Cardiac fibroblast (primary cell): Measurements from ENCODE around the gene KCNK5.

ENCODE experiments used
- DNase-seq, 2 donors: peaks; one replicate each; pipeline versions ENCODE4 v3.0.0 to v3.0.0-alpha.2; 2010; ENCODE audit warnings: low read depth in 2 of 2
- H3K4me3 ChIP-seq, 2 donors: replicated peaks in 1 of 2; 1 replicate in 1 of 2; 2 replicates in 1 of 2; pipeline ENCODE4 v1.5.1; 2011; ENCODE audit warnings: low read depth in 2 of 2, low read length in 2 of 2, mild to moderate bottlenecking in 2 of 2, moderate library complexity in 1 of 2
- CTCF ChIP-seq: IDR thresholded peaks from one replicate; pipeline ENCODE4 v1.5.1; 2011; ENCODE audit warnings: low read depth, mild to moderate bottlenecking, low read length, inconsistent platforms

KCNK5 gene

GRCh38 chr6:39178804-39179203, 50.5 kb downstream of the KCNK5 start:
- DNase-seq: no peak
- H3K4me3 ChIP-seq: no peak overlapping the region
- TF ChIP-seq CTCF: no peak

GRCh38 chr6:39178235-39178634, 51.0 kb downstream of the KCNK5 start:
- TF ChIP-seq CTCF: no peak
- no peak overlapping the region for H3K4me3 ChIP-seq
- DNase-seq: no peak

GRCh38 chr6:39177130-39177529, 52.1 kb downstream of the KCNK5 start:
- no peak for TF ChIP-seq CTCF
- H3K4me3 ChIP-seq: no peak overlapping the region
- DNase-seq: no peak

GRCh38 chr6:39173270-39173669, 56.0 kb downstream of the KCNK5 start:
- TF ChIP-seq CTCF: no peak
- H3K4me3 ChIP-seq: no peak overlapping the region
- no peak for DNase-seq

GRCh38 chr6:39172377-39172757, 56.9 kb downstream of the KCNK5 start:
- H3K4me3 ChIP-seq: no peak overlapping the region
- DNase-seq: no peak
- no peak for TF ChIP-seq CTCF

- no peak for TF ChIP-seq CTCF
- no peak for DNase-seq
- no peak overlapping the region for H3K4me3 ChIP-seq
Measured at GRCh38 chr6:39171489-39172376, 57.5 kb downstream of the KCNK5 start.

- no peak for DNase-seq
- no peak for TF ChIP-seq CTCF
- no peak overlapping the region for H3K4me3 ChIP-seq
Measured at GRCh38 chr6:39170860-39171259, 58.4 kb downstream of the KCNK5 start.
